Bronchial smooth muscle cell (primary cell): ENCODE measurements around the gene GPX1. TPM values are rescaled to one million over a fixed set of nuclear protein-coding genes. Genes with fewer than 3 reads are reported as not detected.

Experiments
- total RNA-seq: library from RNA; depleted of rRNA; stranded (reverse); fragments of >200 nt; gene quantifications from 2 replicates; pipeline ENCODE4 v1.2.1, GENCODE V29; 2014

GPX1 gene
- 375 and 450 TPM in 2 replicates for total RNA-seq

GRCh38 chr3:49358217-49358883 lies at the start of gene GPX1:
Gene GPX1, minus strand, starts transcription at chr3:49358353. Its CDS starts 75 bp downstream, at chr3:49358278.

GRCh38 chr3:49339941-49340800 lies 18.0 kb downstream of the GPX1 start, which contains the start of gene USP4:
Gene USP4, minus strand, starts transcription at chr3:49340053. Its CDS starts 29 bp downstream, at chr3:49340024.

Other genes with a start within 250 kb of the GPX1 start
- gene USP19, start 237.5 kb downstream of the GPX1 start, total RNA-seq: 38.3 and 61.7 TPM in 2 replicates
- 531 and 711 TPM in 2 replicates for gene LAMB2, start 225.3 kb downstream of the GPX1 start, total RNA-seq
- 18.8 and 19.5 TPM in 2 replicates for gene CCDC71, start 192.0 kb downstream of the GPX1 start, total RNA-seq
- gene KLHDC8B, start 186.8 kb downstream of the GPX1 start, total RNA-seq: 45.7 and 67.5 TPM in 2 replicates
- 1.4 and 1.8 TPM in 2 replicates for gene C3orf62, start 81.1 kb downstream of the GPX1 start, total RNA-seq
- 24.3 and 27.4 TPM in 2 replicates for gene USP4, start 18.3 kb downstream of the GPX1 start, total RNA-seq
- gene RHOA, start 53.6 kb upstream of the GPX1 start, total RNA-seq: 421 and 469 TPM in 2 replicates
- 15.0 and 19.4 TPM in 2 replicates for gene TCTA, start 54.1 kb upstream of the GPX1 start, total RNA-seq
- gene AMT, start 64.1 kb upstream of the GPX1 start, total RNA-seq: 2.5 and 4.4 TPM in 2 replicates
- gene NICN1, start 71.0 kb upstream of the GPX1 start, total RNA-seq: 5.0 and 17.3 TPM in 2 replicates
- gene DAG1, start 111.9 kb upstream of the GPX1 start, total RNA-seq: 14.0 and 17.2 TPM in 2 replicates
- under 0.01 TPM in 2 replicates for gene BSN, start 196.1 kb upstream of the GPX1 start, total RNA-seq